Measurements from ENCODE around the gene WNT3A.

Gene WNT3A

GRCh38 chr1:228104526-228105269 is 97.9 kb downstream of the WNT3A start:
- DNase-seq, result no peak

GRCh38 chr1:228105270-228105995 is 98.6 kb downstream of the WNT3A start:
- no peak for DNase-seq

GRCh38 chr1:228105996-228106799 is 99.4 kb downstream of the WNT3A start:
- no peak for DNase-seq

- DNase-seq, result no peak
Observed at GRCh38 chr1:228106800-228107054, 99.9 kb downstream of the WNT3A start.

- no peak for DNase-seq
Observed at GRCh38 chr1:228107636-228108035, 100.8 kb downstream of the WNT3A start.

GRCh38 chr1:228108055-228108690 is 101.4 kb downstream of the WNT3A start:
- DNase-seq, result no peak

GRCh38 chr1:228108742-228109072 is 101.9 kb downstream of the WNT3A start:
- no peak for DNase-seq

GRCh38 chr1:228109073-228109961 is 102.5 kb downstream of the WNT3A start, which contains the start of gene MRPL55:
MRPL55 (minus strand) TSS chr1:228109299; CDS start chr1:228108260, 1,039 bp downstream.
- peak; percentile 71 for DNase-seq

- no peak for DNase-seq
Observed at GRCh38 chr1:228109962-228110488, 103.2 kb downstream of the WNT3A start.

GRCh38 chr1:228110556-228110955 is 103.8 kb downstream of the WNT3A start:
- DNase-seq, result no peak

Measured in NCI-H2081 treated with DMSO at 0.1 percent for 48 hours (cell line).